GM19035 (cell line): ENCODE measurements around the gene FBXL7.

Experiments used
- ATAC-seq: cut with Tn5 transposase; IDR thresholded peaks from one replicate; pipeline ENCODE4 v1.9.1; 2021; ENCODE audit not compliant: unreplicated experiment

FBXL7 gene

DNA sequence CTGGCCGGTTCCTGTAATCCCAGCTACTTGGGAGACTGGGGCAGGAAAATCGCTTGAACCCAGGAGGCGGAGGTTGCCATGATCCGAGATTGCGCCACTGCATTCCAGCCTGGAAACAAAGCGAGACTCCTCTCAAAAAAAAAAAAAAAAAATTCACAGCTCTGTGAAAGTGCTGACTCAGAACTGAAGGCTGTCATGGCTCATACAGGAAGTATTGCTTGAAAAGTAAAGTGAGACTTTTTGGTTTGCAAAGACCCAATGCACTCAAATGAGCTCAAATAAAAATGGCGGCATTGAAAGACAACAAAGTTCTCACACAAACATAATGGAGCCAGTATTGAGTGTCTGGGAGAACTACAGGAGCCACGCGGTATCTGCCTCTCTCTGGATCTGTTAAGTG lies 202.1 kb downstream of the FBXL7 start:
- ATAC-seq = no peak

DNA sequence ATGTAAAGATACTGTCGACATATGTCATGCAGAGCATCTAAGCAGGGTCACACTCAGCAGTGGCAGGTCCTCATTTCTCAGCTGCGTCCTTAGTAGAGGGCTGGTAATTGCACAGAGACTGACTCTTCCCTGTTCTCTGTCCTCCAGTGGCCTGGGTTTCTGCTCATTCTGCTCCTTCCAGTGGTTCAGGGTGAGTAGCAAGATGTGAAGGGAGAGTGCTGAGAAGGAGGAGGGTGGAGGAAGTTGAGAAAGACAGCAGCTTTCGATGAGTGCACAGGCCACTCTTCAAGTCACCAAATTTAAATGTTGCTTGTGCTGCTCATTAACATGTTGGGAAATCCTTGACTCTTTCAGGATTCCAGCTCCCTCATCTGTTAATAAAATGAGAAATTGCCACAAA lies 203.9 kb downstream of the FBXL7 start:
- no peak for ATAC-seq

DNA sequence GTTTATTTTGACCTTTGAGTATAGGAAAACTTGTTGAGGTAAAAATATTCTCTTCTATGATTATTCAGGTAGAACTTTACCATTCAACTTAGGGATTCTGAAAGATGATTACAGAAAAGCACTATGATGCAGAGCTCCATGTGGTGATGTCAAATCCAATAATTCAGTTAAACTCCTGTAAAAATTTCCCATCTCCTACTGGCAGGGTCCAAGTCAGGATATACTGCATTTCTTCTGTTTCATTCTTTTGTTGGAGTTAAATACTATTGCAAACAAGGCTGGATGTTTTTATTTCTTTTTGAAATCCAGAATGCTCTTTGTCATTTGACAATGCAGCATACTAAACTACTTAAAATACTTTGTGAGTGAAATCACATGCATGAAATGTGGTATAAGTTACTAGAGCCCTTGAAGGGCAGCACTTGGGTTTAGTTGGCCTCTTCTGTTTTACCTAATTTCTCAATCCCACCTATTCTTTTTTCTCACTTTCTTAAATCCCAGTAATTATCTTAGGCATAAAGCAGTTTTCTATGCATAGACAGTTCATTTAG lies 204.5 kb downstream of the FBXL7 start:
- no peak for ATAC-seq

DNA sequence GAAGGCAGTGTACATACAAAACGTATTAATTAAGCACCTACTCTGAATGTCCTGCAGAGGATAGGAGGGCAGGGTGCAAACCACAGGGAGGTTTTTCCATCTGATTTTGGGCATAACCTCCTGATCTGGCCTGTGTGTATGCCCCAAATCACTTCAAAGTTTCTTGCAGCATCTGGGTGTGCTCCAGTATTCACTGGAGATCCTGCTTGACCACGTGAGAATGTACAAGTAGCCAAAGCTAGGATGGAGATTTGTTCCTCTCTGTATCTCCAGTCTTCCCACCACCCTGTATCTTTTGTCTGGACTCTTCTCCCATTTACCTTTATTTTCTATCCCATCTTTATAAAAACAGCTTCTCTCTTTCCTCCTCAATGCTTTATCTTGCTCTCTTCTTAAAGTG lies 207.7 kb downstream of the FBXL7 start:
- ATAC-seq = no peak

DNA sequence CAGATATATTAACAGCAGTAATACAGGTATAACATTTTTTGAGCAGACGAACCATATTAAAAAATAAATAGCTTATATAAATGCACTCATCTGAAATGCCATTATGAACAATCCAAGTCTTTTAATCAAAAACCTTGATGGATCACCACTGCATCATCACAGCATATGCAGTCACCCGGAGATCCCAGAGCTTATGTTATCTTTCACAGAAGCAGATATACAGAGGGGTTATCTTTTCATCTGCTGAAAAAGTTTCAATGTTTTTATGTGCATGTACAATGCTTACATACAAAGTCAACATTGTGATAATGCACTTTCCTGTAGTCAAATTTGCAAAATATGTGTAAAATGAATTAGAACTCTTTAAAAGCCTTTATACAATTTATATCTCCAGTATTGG lies 211.9 kb downstream of the FBXL7 start:
- ATAC-seq = no peak

DNA sequence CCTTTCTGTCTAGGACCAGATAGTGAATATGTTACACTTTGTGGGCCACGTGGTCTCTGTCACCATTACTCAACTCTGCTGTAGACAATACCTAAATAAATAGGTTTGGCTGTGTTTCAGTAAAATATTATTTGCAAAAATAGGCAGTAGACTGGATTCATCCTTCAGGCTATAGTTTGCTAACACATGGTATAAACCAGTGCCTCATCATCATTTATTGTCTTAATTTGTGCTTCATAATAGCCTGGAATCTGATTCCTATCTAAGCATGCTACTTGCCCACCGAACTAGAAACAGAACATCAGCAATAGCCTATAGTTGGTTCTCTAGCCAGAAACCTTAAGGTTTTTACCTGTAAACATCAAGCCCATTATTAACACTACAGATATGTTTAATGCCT lies 215.6 kb downstream of the FBXL7 start:
- no peak for ATAC-seq

DNA sequence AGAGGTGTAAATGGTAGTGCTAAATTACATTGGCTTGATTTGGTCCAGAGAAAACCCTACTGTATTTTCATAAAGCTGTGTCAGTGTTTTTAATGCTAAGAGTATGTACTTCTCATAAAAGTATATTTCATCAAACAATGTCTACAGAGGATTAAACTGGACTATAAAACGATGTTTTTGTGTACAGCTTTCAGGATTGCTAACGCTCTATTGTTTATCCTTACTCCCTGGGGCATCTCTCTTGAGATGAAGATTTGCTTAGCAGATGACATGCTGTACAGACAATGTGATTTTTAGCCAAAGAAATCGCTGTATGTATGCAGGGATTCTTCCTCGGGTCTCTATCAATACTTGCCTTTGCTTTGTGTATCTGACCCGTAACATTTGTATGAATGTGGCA lies 216.0 kb downstream of the FBXL7 start:
- ATAC-seq = no peak

DNA sequence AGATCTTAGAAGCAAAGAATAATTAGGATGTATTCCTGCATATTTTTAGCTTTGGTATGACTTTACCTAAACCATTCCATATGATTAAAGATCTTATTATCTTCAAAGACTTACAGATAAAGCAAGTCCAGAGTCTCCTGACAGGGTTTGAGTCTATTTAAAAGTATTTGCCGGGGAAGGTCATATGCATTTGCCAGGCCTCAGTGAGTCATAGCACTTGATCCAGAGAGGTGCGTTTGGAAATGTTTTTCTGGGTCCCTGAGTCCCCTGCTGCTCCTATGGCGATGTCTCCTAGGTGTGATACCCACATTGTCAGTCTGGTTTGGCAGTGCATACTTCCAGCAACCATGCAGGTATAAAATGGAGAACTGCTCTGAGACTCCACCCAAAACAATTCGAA lies 217.0 kb downstream of the FBXL7 start:
- ATAC-seq = no peak

DNA sequence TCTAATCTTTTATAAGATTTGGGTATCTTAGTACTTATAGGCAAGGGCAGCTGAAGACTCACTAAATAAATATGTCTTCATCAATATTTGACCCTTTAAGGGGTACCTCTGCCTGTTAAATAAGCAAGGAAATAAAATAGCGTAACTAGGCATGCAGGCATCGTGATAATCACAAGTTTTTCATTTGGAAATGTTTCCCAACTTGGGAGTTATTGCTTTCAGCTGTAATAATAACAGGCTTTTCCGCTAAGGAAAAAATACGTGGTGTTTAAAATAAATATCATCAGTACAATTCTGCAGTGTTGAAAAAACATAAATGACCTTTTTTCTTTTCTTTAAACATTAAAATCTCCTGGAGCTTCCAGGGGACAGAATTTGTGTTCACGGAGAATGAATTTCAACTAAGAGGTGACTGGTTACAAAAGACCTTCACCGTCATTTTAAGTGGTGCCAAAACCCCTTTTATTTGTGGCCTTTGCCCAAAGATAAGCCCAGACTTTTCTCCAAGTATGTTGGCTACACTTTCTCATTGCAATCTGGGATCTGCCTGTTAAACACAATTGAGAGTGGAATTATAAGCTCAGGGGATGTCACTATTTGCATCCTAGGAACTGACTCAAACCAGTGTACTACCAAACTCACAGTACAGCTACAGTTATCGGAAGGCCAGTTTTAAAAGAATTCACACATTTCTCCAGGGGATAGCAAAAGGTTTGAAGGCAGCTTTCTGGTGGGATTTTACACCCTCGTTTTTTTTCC lies 218.6 kb downstream of the FBXL7 start:
- no peak for ATAC-seq

DNA sequence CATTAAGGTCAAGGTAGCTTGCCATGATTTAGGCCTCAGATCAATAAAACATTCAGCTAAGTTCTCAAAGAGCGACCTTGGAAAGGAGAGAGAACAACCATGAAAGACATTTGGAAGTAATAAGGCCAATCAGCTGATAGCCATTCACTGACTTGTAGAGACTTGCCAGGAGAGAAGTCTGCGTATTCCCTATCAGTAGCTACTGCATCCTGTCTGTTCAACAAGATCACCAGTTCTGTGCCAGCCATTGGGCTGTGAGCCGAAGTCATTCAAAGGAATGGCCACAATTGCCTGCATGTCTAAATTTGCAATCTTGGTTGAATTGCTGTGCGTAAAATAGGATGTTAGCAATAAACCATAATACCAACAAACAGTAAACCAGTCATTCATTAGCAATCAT lies 219.8 kb downstream of the FBXL7 start:
- no peak for ATAC-seq

DNA sequence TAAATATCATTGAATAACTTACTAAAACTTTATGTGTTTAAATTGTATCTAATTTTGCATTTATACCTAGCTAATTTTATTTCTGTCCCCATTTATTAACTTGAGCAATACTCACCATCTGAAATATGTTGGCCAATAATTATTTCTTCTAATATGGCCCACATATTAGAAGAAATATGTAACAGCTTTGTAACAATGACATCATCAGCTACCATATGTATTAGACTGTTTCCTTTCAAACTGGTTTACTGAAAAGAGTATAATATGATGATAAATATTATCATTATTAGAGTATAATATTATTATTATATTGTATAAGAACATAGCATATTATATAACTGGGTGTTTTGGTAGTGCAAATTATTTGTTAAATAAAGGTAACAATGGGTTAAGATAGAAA lies 220.5 kb downstream of the FBXL7 start:
- no peak for ATAC-seq

DNA sequence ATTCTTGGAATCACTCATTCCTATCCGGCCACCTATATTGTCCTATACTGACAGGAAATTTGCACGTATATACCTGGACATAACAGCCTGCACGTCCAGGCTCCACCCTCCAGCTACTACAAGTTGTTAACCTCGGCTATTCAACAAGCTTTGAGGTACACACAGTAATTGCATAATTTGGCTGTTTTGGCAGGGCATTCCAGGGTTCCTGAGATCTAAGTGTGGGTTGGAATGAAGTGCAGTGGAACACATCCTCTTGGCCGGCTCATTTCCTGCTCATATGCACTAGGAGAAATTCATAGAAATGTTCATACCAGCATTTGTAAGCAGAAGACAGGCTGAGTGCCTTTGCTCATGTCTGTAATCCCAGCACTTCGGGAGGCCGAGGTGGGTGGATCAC lies 222.3 kb downstream of the FBXL7 start:
- ATAC-seq = no peak

DNA sequence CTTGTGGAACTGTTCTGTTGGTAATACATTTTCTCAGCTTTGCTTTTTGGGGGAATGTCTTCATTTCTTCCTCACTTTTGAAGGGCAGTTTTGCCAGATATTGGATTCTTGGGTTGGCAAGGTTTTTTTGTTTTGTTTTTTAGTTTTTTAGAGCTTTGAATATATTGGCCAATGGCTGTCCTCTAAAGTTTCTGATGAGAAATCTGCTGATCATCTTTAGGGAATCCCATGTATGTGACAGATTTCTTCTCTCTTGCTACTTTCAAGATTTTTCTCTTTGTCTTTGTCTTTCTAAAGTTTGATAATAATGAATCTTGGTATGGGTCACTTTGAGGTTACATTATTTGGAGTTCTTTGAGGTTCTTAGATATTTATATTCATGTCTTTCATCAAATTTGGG lies 227.4 kb downstream of the FBXL7 start:
- ATAC-seq = no peak

DNA sequence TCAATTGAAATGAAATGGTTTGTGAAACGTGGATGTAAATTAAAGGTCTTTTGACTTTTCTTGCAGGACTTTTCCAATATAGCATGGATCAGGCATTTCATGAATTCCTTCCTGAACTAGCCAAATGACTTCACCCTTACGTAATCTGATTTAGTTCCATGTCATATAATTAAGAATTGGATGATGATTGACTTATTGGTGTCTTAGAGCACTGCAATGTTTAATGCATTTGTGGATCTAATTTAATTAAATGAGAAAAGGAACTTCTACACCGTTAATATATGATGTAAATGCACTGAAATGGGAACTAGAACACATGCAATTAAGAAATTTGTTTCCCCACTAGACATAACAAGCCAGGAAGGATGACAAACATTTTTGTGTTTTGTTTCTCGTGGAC lies 228.8 kb downstream of the FBXL7 start:
- no peak for ATAC-seq

DNA sequence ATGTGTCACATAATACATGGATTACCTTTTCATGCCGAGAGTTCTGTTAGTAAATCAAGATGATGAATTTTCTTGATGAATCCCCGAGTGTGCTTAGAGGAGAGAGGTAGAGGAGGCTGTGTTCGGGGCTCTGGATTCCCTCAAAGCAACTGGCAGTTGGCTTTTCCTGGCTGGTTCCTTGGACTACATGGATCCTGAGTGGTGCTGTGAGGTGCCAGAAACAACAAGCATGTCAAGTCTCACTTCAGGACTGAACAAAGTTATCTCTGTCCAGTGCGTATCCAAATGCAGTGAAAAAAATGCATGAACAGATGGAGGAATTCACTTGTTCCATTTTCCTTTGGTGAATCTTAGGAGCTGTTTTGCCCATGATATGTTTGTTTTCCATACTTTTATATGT lies 231.7 kb downstream of the FBXL7 start:
- no peak for ATAC-seq

DNA sequence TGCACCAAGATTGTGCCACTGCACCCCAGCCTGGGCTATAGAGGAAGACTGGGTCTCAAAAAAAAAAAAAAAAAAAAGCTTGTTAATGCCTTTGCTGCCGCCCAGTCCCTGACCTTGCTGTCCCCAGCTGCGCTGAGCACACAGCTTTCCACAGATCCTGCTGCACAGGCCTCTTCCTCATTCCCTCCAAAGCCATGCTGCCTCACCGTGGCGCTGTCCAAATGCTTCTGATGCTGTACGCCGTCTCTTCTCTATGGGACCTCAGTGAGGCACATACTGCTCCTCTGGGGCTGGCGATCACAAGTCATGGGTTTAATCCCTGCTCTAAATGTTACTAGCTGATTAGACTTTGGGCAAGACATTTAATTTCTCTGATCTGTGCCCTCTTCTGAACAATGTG lies 234.1 kb downstream of the FBXL7 start:
- no peak for ATAC-seq

DNA sequence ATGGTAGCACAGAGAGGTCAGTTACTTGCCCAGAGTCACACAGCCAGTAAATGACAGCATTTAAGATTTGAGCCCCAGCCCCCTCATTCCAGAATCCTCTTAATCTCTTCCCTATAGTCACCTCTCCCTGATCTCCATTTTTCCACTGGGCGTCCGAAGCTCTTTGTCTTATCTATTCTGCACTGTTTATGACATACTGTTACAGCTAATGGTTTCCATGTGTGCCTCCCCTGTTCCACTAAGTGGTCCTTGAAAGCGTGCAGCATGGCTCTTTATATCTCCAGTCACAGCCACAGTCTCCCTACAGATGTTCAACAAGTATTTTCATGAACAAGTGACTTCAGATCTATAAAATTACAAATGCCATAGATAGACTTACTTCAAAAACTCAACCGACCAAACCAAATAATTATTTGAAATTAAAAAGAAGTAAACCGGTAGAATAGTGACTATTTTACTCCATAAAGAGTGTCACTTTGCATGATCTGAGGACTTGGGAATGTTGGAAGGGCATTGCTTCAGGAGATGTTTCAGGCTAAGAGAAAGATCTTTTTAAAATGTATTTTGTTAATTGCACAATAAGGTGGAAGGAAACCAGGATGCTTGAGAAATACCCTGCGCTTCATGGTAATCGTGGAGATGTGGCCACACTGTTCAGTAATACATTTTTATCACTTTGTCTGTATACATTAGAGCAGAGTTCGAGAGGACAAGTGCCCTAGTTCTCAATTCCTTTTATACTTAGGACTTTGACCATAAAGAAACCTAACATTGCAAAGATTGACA lies 237.2 kb downstream of the FBXL7 start:
- ATAC-seq = no peak

DNA sequence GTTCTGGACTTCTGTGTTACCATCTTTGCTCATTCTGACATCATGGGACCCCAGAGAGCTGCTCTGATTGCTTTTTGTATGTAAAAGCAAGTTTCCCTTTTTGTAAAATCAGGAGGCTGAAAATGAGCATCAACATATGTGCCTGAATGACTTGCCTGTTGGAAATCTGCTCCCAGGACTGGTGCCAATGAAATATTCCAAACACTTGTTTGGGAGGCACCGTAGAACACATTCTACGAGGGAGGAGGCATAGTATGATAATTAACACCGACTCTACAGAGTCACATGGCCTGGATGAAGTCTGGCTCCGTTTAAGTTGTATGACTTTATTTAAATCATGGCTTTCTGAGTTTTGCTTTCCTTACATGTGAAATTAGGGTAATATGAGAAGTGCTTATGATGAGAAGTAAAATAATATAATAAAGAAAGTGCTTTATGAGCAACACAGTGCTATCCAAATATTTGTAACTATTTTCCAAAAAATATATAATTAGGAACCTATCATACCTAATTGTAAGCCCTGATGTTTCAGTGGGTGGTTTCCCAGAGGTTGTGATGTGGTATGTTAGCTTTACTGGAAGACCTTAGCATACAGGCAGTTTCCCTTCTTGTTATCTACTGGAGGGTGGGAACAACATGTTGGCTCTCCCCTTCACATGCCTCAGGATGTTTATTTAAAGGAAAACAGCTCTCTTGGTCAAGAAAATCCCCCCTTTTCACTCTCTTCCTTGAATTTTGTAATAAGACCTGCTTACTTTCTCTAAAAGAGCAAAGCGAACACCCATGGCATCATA lies 238.1 kb downstream of the FBXL7 start:
- no peak for ATAC-seq

DNA sequence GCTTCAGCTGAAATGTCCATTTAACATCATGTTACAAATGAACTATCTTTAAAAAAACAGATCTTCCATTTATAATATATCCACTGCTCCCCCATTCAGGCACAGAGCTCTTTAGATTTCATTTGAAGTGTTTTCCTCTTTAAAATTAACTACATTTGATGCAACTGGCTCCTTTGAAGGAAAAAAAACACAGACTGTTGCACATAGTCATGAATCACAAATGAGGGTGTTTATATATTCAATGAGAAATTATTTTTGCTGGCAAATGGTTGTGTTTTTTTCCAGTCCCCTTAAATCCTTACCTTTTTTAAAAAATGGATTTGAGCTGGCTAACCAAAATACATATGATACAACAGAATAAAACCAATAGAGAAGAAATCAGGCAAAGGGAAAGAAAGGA lies 240.4 kb downstream of the FBXL7 start:
- no peak for ATAC-seq

DNA sequence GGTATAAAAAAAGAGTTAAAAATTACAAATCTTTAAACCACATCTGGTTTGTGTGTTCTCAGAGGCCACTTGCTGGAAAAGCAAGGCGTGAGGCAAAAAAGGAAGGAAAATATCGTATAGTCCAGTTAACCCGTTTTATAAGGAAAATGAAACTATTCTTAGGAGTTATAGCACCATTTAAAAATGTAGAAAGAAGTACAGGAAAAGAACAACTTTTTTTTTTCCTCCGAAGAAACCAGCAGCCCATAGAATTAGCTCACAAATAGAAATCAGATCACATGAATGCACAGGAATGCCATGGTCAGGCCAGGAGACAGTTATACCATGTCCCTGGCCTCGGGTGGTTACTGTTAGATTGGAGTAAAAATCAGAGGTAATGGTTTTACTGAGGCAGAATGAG lies 241.6 kb downstream of the FBXL7 start:
- no peak for ATAC-seq

DNA sequence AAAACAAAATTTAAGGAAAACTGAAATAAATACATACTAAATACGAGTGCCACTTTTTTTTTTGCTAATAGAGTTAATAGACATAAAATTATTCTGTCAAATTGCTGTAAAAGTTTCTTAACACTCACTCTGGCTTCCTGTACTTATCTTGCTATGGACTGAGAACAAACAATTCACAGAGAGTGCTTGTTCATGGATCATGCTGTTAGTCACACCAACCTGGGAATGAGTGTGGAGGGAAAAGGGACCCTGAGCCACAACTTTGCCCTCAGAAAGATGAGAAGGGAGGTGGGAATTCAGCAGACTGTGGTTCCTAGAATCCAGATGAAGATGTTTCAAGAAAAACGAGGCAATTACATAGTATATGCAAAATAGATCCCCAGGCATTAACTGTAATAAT lies 246.9 kb downstream of the FBXL7 start:
- no peak for ATAC-seq

DNA sequence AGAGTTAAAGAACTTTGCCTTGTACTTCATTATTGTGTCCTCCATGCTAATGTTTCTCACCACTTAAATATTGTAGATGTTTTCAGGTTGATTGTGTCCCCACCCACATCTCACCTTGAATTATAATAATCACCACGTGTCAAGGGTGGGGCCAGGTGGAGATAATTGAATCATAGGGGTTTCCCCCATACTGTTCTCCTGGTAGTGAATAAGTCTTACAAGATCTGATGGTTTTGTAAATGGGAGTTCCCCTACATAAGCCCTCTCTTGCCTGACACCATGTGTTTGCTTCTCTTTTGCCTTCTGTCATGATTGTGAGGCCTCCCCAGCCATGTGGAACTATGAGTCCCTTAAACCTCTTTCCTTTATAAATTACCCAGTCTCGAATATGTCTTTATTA lies 248.3 kb downstream of the FBXL7 start:
- ATAC-seq = no peak
